K562 (cell line): ENCODE measurements around the gene MYOG. TPM values are rescaled to one million over a fixed set of nuclear protein-coding genes. Genes with fewer than 3 reads are reported as not detected.

ENCODE experiments used
- ATAC-seq: fragments of 200-7000 bp; cut with Tn5 transposase; 3 replicates; pipeline ENCODE4 v1.9.1; 2020; ENCODE audit warnings: moderate library complexity
- BruUV-seq: library from RNA; stranded (reverse); fragments of 400-500 nt; replicated peaks from 2 replicates; lab custom pipeline; 2021; lab: Mats Ljungman, UMichigan
- CTCF ChIA-PET: fragments of 300-600 bp; formaldehyde crosslinking; extraction: SDS; loops from one replicate; lab custom pipeline; 2021; ENCODE audit warnings: low intra/inter-chr PET ratio; lab: Yijun Ruan, JAX
- POLR2A ChIA-PET: fragments of 300-600, 350-650 bp; sonication (Branson Sonifier 250); formaldehyde crosslinking; extraction: SDS; loops from one replicate; lab custom pipeline; 2021; ENCODE audit warnings: antibody characterized with exemption, inconsistent platforms; lab: Yijun Ruan, JAX
- DNase-seq, 4 experiments: peaks; one replicate each; pipeline versions ENCODE4 v3.0.0 to v3.0.0-alpha.2; 2011 to 2018; ENCODE audit warnings: low spot score in 3 of 4, mixed read lengths in 3 of 4; ENCODE audit errors: extremely low read depth in 1 of 4
- FAIRE-seq: peaks from 2 replicates; lab custom pipeline; 2011; peaks lifted over from hg19 to GRCh38; lab: Jason Lieb, UNC
- H2AFZ ChIP-seq: 2 replicates; pipeline ENCODE4 v1.6.0; 2011; ENCODE audit warnings: low read depth, low read length, control low read depth, inconsistent platforms
- H3K27ac ChIP-seq: fragments of 200-600 bp; 3 replicates; pipeline ENCODE4 v1.8.0; 2011; ENCODE audit warnings: low read depth, mild to moderate bottlenecking, control low read depth, inconsistent platforms, low read length, moderate library complexity, mixed read lengths; ENCODE audit errors: extremely low read depth
- H3K27me3 ChIP-seq, 2 experiments: fragments of 300-600 bp in 1 of 2; 2 replicates in 1 of 2; 3 replicates in 1 of 2; pipeline versions ENCODE4 v1.6.0 to v1.8.0; 2011; ENCODE audit warnings: inconsistent platforms in 2 of 2, low read length in 2 of 2, mild to moderate bottlenecking in 1 of 2, mixed read lengths in 1 of 2, moderate library complexity in 1 of 2; ENCODE audit not compliant: control insufficient read depth in 2 of 2, insufficient read depth in 2 of 2
- H3K36me3 ChIP-seq: fragments of 300-600 bp; 3 replicates; pipeline ENCODE4 v1.8.0; 2011; ENCODE audit warnings: mild to moderate bottlenecking, low read length, inconsistent platforms; ENCODE audit not compliant: control insufficient read depth, insufficient read depth
- H3K4me1 ChIP-seq, 2 experiments: fragments of 200-600 bp in 1 of 2; replicated peaks in 1 of 2; 2 replicates in 1 of 2; 3 replicates in 1 of 2; pipeline versions ENCODE4 v1.5.1 to v1.8.0; 2011; ENCODE audit warnings: inconsistent platforms in 2 of 2, low read length in 2 of 2, mild to moderate bottlenecking in 1 of 2, mixed read lengths in 1 of 2, moderate library complexity in 1 of 2; ENCODE audit not compliant: control insufficient read depth in 2 of 2, insufficient read depth in 2 of 2
- H3K4me2 ChIP-seq: 2 replicates; pipeline ENCODE4 v1.6.1; 2011; ENCODE audit warnings: low read length, control low read depth, inconsistent platforms, mixed read lengths; ENCODE audit not compliant: insufficient read depth
- H3K4me3 ChIP-seq: fragments of 200-600 bp; sonication (generic), shearing (Covaris generic); 2 replicates; pipeline ENCODE4 v1.5.1; 2016; ENCODE audit warnings: control low read depth, inconsistent platforms
- H3K79me2 ChIP-seq: fragments of 200-600 bp; 3 replicates; pipeline ENCODE4 v1.8.0; 2011; ENCODE audit warnings: low read length, inconsistent platforms; ENCODE audit not compliant: control insufficient read depth, insufficient read depth
- H3K9ac ChIP-seq, 2 experiments: 2 replicates each; pipeline versions ENCODE4 v1.6.0 to v1.6.1; 2011; ENCODE audit warnings: low read depth in 2 of 2, low read length in 2 of 2, control low read depth in 1 of 2, inconsistent platforms in 1 of 2, mild to moderate bottlenecking in 1 of 2, mixed read lengths in 1 of 2; ENCODE audit not compliant: insufficient read depth in 1 of 2
- H3K9me1 ChIP-seq: one replicate; pipeline ENCODE4 v1.6.0; 2011; ENCODE audit warnings: inconsistent platforms, mild to moderate bottlenecking, low read length, moderate library complexity; ENCODE audit not compliant: control insufficient read depth, insufficient read depth
- H3K9me3 ChIP-seq: replicated peaks from 2 replicates; pipeline ENCODE4 v1.5.1; 2011; ENCODE audit warnings: low read depth, low read length, inconsistent platforms; ENCODE audit not compliant: control insufficient read depth, insufficient read depth
- H4K20me1 ChIP-seq: replicated peaks from 2 replicates; pipeline ENCODE4 v1.6.1; 2011; ENCODE audit warnings: low read length, inconsistent platforms, mixed read lengths; ENCODE audit not compliant: control insufficient read depth, insufficient read depth
- ARID3A ChIP-seq: IDR thresholded peaks from 2 replicates; pipeline ENCODE4 v1.6.1; 2012; ENCODE audit warnings: low read depth, low read length, improper control_type of control experiment, borderline replicate concordance
- CREB3L1 ChIP-seq: fragments of 450-650 bp; IDR thresholded peaks from 2 replicates; pipeline ENCODE4 v1.6.1; 2014; ENCODE audit warnings: low read depth, mild to moderate bottlenecking, moderate library complexity, borderline replicate concordance
- IFI16 ChIP-seq: fragments of 250-450 bp; sonication (Bioruptor Pico); IDR thresholded peaks from 2 replicates; pipeline ENCODE4 v2.1.2; 2022; ENCODE audit warnings: mild to moderate bottlenecking, inconsistent platforms
- IRF1 ChIP-seq: sonication (generic); formaldehyde crosslinking; IDR thresholded peaks from 2 replicates; pipeline ENCODE4 v1.8.0; 2022; ENCODE audit warnings: missing genetic modification reagents, mild to moderate bottlenecking, borderline replicate concordance
- NELFE ChIP-seq: IDR thresholded peaks from 2 replicates; pipeline ENCODE4 v1.6.1; 2011; ENCODE audit warnings: mild to moderate bottlenecking; ENCODE audit not compliant: insufficient read depth, insufficient read length
- RBM15 ChIP-seq: fragments of 200-400 bp; formaldehyde crosslinking; IDR thresholded peaks from 2 replicates; pipeline ENCODE4 v1.6.1; 2018; ENCODE audit warnings: mild to moderate bottlenecking, low read length, moderate library complexity; ENCODE audit not compliant: insufficient read depth
- SMAD1 ChIP-seq: fragments of 150-350 bp; IDR thresholded peaks from 2 replicates; pipeline ENCODE4 v1.6.1; 2014; ENCODE audit warnings: low read length, low read depth; ENCODE audit not compliant: partially characterized antibody
- XRCC3 ChIP-seq: fragments of 450-650 bp; IDR thresholded peaks from 2 replicates; pipeline ENCODE4 v1.6.1; 2017; ENCODE audit warnings: mild to moderate bottlenecking, moderate library complexity
- ZNF507 ChIP-seq: conservative IDR thresholded peaks from 2 replicates; pipeline ENCODE4 v1.6.1; 2017; ENCODE audit warnings: missing genetic modification characterization, missing compliant biosample characterization
- WGBS: fragments of 100-300 bp; shearing (Covaris generic); methylation state at CpG from one replicate; pipeline ENCODE4 v1.1.6; 2016; ENCODE audit warnings: low coverage, mixed read lengths; ENCODE audit not compliant: insufficient coverage; ENCODE audit errors: missing lambda C conversion rate; 5-methylcytosine and 5-hydroxymethylcytosine counted together
- in situ Hi-C: fragments of 300-500 bp; cut with MboI; formaldehyde crosslinking; loops from 4 replicates; pipeline ENCODE4 v1.15.0; 2018; ENCODE audit warnings: inconsistent platforms, mixed read lengths
- intact Hi-C: fragments of 100-400 bp; cut with micrococcal nuclease; formaldehyde crosslinking; loops from 2 replicates; pipeline ENCODE4 v1.14.2; 2022
- polyA plus RNA-seq, 8 experiments: library from polyadenylated mRNA; depleted of rRNA in 4 of 8; stranded (reverse) in 5 of 8; unstranded in 3 of 8; fragments of >200 nt; fragmentation: Nextera tagmentation in 2 of 8; fragmentation: Illumina TruSeq in 1 of 8; extraction: Ambion mirVana in 2 of 8; extraction: Trizol in 1 of 8; gene quantifications; 2 replicates each; pipeline versions ENCODE4 v1.2.1 to v1.2.3, GENCODE V29; 2011 to 2014; ENCODE audit warnings: inconsistent platforms in 1 of 8, missing spikeins in 1 of 8
- total RNA-seq, 7 experiments: library from RNA; depleted of rRNA in 6 of 7; stranded (reverse); fragments of >200 nt in 6 of 7; fragmentation: Illumina TruSeq in 2 of 7; extraction: Trizol in 2 of 7; gene quantifications; 2 replicates each; pipeline versions ENCODE4 v1.2.1 to v1.2.3, GENCODE V29; 2011 to 2021; ENCODE audit warnings: low replicate concordance in 1 of 7
- TF ChIP-seq, protein P1 (sequence below): sonication (generic); formaldehyde crosslinking; IDR thresholded peaks from 2 replicates; pipeline ENCODE4 v1.8.0; 2022; ENCODE audit warnings: mild to moderate bottlenecking, missing genetic modification reagents, borderline replicate concordance
- TF ChIP-seq, protein P2 (sequence below), 2 experiments: IDR thresholded peaks in 1 of 2; conservative IDR thresholded peaks in 1 of 2; 2 replicates each; pipeline ENCODE4 v1.6.1; 2016; ENCODE audit warnings: low read depth in 2 of 2, mild to moderate bottlenecking in 1 of 2, missing compliant biosample characterization in 1 of 2, missing genetic modification characterization in 1 of 2, moderate library complexity in 1 of 2

Gene MYOG
- total and polyA plus RNA-seq, 9 of the 15 experiments (the other 6 are each of a cell fraction or from before 2014, with no cell fraction given): not detected

GRCh38 chr1:203065986-203066385 is 19.8 kb downstream of the MYOG start:
- ATAC-seq (no peak), FAIRE-seq (no peak), DNase-seq (no peak)
- ChIA-PET POLR2A (interaction anchor here (0.7 to 1.3 kb wide), 4 partner anchors 9 to 62 kb away, joined by 3 to 6 read pairs (median 4); partner anchors contain the start of gene ADORA1), CTCF (no interaction called here)
- Histone ChIP-seq H3K36me3 (no peaks in the 10 kb centered on the region), H3K79me2 (no peaks in the 10 kb centered on the region), H3K27me3 (peaks cover 43 to 75% of the 10 kb centered on the region in 2 experiments), H3K27ac (no peak overlapping the region), H3K4me2 (no peak overlapping the region), H3K4me1 (no peaks in the 10 kb centered on the region), H4K20me1 (peaks cover 13% of the 10 kb centered on the region; the same call in 1 of the 2 replicates), H3K4me3 (no peak overlapping the region), H2AFZ (no peak overlapping the region), H3K9me1 (no peaks in the 10 kb centered on the region), H3K9ac (no peak overlapping the region), H3K9me3 (no peaks in the 10 kb centered on the region)
- TF ChIP-seq ARID3A: no peak
- TF ChIP-seq NELFE: no peak
- TF ChIP-seq XRCC3: no peak
- TF ChIP-seq IFI16: no peak
- TF ChIP-seq, protein P1, sequence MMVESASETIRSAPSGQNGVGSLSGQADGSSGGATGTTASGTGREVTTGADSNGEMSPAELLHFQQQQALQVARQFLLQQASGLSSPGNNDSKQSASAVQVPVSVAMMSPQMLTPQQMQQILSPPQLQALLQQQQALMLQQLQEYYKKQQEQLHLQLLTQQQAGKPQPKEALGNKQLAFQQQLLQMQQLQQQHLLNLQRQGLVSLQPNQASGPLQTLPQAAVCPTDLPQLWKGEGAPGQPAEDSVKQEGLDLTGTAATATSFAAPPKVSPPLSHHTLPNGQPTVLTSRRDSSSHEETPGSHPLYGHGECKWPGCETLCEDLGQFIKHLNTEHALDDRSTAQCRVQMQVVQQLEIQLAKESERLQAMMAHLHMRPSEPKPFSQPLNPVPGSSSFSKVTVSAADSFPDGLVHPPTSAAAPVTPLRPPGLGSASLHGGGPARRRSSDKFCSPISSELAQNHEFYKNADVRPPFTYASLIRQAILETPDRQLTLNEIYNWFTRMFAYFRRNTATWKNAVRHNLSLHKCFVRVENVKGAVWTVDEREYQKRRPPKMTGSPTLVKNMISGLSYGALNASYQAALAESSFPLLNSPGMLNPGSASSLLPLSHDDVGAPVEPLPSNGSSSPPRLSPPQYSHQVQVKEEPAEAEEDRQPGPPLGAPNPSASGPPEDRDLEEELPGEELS (CRISPR knock-in tag): no peak
- no peak for TF ChIP-seq RBM15
- no peak for TF ChIP-seq SMAD1
- no peak for TF ChIP-seq ZNF507 (tag)
- TF ChIP-seq IRF1: no peak
- TF ChIP-seq, protein P2, sequence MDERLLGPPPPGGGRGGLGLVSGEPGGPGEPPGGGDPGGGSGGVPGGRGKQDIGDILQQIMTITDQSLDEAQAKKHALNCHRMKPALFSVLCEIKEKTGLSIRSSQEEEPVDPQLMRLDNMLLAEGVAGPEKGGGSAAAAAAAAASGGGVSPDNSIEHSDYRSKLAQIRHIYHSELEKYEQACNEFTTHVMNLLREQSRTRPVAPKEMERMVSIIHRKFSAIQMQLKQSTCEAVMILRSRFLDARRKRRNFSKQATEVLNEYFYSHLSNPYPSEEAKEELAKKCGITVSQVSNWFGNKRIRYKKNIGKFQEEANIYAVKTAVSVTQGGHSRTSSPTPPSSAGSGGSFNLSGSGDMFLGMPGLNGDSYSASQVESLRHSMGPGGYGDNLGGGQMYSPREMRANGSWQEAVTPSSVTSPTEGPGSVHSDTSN (CRISPR knock-in tag; IDR thresholded peaks at IDR 0.05; ENCODE audit: low read depth): no peak
- TF ChIP-seq, protein P2 (tag; conservative IDR thresholded peaks at IDR 0.05; ENCODE audit: low read depth): no peak
- TF ChIP-seq CREB3L1: no peak
- WGBS: 29% methylated on average over 2 of the region's 2 CpGs
- BruUV-seq: no TSS peak
- in situ Hi-C loops: no loop called here
- intact Hi-C loops: no loop called here
